ENCODE results near the gene LAMC3.

LAMC3 gene

GRCh38 chr9:131036529-131037334, 27.8 kb downstream of the LAMC3 start:
- H3K4me3 ChIP-seq (ENCODE audit: control insufficient read depth, low read depth, low read length), result no peak overlapping the region
- no peak for TF ChIP-seq CTCF (IDR thresholded peaks at IDR 0.05; ENCODE audit: control insufficient read depth, insufficient read depth, low read depth, low read length, missing control alignments)
- no peak for DNase-seq (ENCODE audit: low read depth)

GRCh38 chr9:131037335-131038255, 28.6 kb downstream of the LAMC3 start:
- no peak for DNase-seq (ENCODE audit: low read depth)
- no peak overlapping the region for H3K4me3 ChIP-seq (ENCODE audit: control insufficient read depth, low read depth, low read length)
- no peak for TF ChIP-seq CTCF (IDR thresholded peaks at IDR 0.05; ENCODE audit: control insufficient read depth, insufficient read depth, low read depth, low read length, missing control alignments)

DNA sequence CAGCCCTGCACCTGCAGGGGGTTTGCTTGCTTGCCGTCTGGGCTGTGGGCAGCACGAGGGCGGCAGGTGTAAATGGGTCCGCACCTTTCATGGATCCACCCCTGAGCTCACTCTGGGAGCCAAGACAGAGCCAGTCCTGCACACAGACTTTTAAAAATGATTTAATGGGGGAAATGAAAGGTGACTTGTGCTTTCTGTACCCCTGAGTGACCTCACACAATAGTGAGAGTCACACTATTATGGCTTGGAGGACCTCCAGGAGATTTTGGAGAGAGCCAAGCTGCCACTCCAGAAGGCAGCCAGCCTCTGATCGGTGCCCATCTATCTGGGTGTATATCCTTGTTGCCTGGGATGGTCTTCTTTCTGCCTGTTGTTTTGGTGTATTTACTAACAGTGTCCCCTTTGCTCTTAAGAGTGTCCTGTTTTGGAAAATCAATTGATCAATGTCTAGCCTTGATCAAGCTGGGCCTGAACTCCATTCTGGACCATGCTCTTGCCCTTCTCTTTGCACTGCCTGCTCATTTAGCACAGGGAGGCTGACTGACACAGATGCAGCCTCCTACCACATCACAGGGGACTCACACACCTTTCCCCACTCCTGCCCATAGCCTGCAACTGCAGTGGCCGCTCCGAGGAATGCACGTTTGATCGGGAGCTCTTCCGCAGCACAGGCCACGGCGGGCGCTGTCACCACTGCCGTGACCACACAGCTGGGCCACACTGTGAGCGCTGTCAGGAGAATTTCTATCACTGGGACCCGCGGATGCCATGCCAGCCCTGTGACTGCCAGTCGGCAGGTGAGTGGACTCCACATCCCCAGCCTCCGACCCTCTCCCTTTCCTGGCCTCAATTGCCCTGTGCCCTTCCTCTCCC, 29.5 kb downstream of the LAMC3 start:
- TF ChIP-seq CTCF (IDR thresholded peaks at IDR 0.05; ENCODE audit: control insufficient read depth, insufficient read depth, low read depth, low read length, missing control alignments), result no peak
- no peak for DNase-seq (ENCODE audit: low read depth)

GRCh38 chr9:131039129-131039954, 30.4 kb downstream of the LAMC3 start:
- TF ChIP-seq CTCF (IDR thresholded peaks at IDR 0.05; ENCODE audit: control insufficient read depth, insufficient read depth, low read depth, low read length, missing control alignments), result no peak
- DNase-seq (ENCODE audit: low read depth), result no peak
- no peak overlapping the region for H3K4me3 ChIP-seq (ENCODE audit: control insufficient read depth, low read depth, low read length)

More for the DNA sequence above, 29.5 kb downstream of the LAMC3 start:
- H3K4me3 ChIP-seq (ENCODE audit: control insufficient read depth, low read depth, low read length), result no peak overlapping the region

GRCh38 chr9:131042666-131043065, 33.7 kb downstream of the LAMC3 start:
- no peak overlapping the region for H3K4me3 ChIP-seq (ENCODE audit: control insufficient read depth, low read depth, low read length)
- no peak for TF ChIP-seq CTCF (IDR thresholded peaks at IDR 0.05; ENCODE audit: control insufficient read depth, insufficient read depth, low read depth, low read length, missing control alignments)
- no peak for DNase-seq (ENCODE audit: low read depth)

Data from AG09309 (cell line).